Measurements from ENCODE around the gene TBX4.
A peak's percentile ranks its signal among the peaks of the same experiment; 100 is the strongest.
"Not testable (repeated sequence)": the region's sequence is repeated elsewhere in the genome, so short reads cannot be mapped to it uniquely, and the experiment has no call there.

The TBX4 gene

DNA sequence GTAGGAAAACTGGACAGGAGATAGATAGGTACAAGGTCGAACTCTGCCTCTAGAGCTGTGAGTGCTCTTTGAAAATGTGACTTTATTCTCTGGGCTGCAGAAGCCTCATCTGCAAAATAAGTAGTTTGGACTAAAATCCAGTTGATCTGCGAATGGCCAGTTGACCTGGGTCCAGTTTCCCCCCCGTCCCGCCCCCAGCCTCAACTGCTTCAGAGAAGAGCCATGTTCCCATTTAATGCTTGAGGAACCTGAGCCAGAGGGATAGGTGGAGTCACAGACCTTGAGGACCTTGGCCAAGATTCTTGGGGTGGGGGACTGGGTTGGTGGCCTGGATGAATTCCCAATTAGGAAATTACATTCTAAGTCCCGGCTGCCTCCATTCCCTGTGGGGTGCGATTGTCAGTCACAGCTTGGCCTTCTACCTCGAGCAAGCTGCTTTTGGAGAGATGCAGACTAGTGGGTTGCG is 38.5 kb upstream of the TBX4 start:
- no peak for FAIRE-seq

DNA sequence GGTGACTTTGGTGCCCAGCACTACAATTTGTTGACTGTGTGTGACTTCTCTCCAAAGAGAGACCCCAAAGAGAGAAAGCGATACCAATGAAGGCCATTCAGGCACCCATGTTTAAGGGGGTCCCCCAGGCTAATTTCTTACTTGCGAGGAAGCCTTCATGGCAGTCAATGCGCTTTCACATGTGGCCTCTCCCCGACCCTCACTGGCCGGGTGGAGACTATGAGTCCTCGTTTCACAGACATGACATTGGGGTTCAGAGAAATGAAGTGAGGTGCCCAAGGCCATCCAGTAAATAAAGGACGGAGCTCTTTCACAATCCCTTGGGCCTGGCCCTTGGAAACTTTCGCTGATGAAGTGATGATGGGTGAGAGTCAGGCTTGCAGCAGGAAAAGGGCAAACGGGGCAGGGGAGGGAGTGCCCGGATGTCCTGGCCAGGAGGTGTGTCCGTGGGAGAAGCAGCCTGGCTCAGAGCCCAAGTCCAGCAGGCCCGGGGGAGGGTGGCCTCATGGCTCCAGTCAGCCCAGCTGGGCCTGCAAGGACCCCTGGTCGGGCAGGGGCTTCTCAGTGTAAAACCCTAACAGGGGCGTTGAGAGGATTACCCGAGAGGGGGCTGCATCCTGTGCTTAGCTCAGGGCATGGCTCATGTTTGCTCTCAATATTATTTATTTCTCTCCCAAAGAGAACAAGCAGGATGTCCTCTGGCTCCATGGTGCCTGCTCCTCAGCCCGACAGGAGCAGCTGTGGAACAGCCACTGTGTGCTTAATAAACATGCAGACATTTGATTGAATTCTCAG is 37.9 kb upstream of the TBX4 start:
- FAIRE-seq = no peak

DNA sequence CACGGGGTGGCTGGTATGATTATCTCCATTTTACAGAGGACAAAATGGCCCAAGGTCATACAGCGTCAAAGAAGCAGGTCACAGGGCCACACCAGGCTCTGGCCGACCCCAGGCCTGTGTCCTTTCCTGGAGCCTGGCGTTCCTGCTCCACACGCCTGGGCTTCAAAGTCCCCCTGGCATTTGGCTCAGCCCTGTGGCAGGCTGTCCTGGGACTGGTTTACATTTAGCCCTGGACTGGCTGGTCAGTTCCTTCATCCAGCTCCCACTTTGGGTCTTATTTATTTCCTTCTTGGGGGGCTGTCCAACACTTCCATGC is 37.3 kb upstream of the TBX4 start:
- no peak for FAIRE-seq

DNA sequence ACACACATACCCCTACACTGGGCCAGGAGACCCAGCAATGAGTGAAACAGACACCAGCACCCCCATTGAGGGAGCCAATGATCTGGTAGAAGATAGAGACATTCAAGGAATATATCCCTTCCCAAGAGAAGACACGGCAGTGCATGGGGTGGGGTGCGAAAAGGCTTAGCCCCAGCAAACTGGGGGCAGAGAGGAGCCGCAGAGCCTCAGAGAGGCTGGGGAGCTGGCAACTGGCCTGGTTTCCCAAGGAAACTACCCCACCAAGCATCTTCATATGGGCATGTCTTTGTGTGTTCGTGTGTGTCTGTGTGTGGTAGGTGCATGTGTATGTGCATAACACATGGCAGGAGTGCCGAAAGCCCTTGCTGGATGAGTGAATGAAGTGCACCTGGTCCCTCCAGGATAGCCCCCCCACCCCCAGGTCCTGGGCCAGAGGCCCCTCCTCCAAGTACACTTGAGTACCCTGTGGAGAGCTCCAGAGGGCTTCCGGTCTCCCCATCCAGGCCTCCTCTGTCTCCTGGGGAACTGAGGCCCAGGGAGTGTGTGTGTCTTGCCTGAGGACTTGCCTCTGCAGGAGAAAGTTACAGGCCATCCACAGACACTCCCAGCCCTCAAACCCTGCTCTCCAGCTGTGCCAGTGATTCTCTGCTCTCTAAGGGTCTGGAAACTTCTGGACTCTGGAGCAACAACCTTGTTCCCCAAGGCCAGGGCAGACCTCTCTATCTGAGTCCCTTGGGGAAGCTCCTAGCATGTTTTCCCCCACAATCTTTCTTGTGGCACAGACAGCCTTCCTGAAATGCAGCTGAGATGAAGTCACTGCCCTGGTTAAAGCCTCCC is 36.6 kb upstream of the TBX4 start:
- no peak for FAIRE-seq

DNA sequence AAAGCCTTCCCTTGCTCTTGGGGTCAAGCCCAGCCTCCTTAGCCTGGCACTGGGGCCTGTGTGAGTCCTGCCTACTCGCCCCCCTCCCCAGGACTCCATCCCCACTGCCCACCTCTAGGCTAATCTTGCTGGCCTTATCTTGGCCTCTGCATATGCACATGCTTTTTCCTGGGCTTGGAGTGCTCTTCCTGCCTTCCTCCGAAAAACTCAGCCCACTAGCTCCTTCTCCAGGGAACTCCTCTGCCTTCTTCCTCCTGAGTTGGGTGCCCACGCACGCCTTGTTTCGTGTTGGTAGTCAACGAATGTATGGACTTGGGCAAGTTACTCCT is 36.0 kb upstream of the TBX4 start:
- FAIRE-seq = no peak

DNA sequence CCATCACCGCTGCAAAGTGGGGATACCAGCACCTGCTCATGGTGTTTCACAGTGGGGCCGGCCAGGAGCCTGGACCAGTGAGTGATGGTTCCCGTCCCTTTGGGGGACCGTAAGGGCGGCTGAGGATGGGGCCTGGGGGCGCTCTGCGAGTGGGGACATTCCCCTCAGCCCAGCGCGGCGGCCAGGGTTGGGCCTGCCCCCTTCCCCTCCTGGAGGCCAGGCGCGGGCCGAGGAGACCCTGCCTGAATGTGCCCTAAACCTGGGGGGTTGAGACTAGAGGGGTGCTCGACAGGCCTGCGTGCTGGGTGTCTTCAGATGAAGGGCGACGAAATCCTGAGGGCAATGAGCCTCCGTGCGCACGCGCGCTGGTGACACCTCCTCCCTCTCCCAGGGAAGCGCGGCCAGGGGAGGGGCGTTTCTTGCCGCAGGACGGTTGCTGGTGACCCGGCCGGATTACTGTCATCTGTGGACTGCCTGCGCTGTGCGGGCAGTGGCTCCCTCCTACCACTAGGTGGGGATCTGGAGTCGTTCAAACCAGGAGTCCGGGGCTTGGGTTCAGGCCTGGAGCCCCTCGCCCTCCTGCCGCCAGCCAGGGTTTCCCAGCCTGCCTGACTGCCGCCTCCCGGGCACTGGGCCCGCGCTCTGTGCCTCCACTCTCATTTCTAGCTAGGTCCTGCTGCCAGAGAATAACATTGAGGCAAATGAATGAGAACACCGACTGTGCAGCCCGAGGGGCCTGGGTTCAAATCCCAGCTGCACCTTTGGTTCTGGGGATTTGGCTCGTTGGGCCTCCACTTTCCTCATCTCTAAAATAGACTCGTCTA is 35.5 kb upstream of the TBX4 start:
- peak; percentile 87 for FAIRE-seq

DNA sequence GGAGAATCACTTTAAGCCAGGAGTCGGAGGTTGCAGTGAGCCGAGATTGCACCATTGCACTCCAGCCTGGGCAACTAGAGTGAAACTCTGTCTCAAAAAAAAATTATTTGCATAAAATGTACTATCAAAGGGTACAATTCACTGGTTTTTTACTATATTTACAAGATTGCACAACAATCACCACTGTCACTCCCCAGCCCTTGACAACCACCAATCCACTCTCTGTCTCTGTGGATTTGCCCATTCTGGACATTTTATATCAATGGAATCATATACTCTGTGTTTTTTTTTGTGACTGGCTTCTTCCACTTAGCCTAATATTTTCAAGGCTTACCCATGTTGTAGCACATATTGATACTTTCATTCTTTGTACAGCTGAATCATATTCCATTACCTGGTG is 33.8 kb upstream of the TBX4 start:
- no peak for FAIRE-seq

DNA sequence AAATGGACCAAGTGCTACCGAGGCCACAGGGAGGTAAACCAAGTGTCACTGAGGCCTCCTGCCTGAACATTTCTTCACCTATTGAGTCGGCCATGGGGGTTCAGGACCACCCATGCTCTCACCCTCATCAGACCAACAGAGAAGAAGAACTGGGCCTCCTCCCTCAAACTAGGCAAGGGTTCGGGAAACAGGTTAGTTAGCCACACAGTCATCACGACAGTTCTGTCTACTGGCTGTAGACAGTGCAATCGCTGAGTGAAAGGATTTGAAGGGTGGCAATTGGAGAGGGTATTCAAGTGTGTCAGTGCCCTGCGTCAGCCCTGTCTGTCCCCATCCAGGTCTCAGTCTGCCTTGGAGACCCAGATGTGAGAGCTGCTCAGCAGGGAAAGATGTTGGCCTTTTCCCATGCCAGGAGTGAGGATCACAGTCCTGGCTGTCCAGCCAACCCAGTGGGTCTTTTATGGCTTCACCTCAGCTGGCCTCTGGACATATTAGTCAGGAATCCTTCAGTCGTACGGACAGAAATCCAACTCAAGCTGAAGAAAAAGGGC is 32.7 kb upstream of the TBX4 start:
- FAIRE-seq = no peak

DNA sequence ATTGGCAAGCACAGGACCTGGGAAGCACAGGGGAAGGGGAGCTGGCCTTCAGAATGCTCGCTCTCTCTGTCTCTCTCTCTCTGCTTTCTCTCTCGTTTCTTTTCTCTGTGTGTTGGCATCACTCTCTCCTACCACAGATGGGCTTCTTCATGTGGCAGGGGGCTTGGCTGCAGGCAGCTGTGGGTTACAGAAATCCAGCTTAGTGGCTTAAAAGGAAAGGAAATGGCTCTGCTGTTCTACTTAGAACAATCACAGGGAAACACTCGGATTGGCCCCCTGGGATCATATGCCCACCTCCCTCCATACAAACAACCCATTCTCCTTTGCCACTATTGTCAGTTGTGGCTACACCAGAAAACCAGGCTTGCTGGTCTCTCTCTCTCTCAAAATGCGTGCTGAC is 32.2 kb upstream of the TBX4 start:
- FAIRE-seq = no peak

DNA sequence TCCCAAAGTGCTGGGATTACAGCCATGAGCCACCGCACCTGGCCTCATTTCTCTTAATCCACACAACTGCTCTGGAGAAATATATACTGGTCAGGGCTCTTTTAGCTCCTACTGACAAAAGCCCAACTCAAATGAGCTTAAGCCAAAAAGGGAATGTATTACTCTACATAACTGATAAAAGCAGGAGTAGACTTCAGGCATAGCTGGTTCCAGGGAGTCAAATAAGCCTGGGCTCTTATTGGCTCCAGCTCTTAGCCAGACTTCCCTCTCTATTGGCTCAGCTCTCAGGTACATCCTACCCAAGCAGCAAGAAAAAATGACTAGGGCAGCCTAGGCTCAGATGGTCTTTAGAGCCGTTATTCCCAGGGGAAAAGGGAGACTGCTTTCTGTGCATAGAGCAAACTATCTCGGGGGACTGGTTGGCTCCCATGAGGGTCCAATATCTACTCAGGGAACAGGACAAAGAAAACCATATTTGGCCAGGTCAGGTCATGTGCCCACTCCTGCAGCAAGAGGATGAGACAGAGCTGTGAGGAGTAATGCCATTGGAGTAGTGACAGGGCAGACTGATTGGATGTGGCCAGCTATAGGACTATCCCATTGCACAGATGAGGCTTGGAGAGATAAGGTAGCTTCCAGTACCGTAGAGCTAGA is 31.4 kb upstream of the TBX4 start:
- FAIRE-seq = no peak

DNA sequence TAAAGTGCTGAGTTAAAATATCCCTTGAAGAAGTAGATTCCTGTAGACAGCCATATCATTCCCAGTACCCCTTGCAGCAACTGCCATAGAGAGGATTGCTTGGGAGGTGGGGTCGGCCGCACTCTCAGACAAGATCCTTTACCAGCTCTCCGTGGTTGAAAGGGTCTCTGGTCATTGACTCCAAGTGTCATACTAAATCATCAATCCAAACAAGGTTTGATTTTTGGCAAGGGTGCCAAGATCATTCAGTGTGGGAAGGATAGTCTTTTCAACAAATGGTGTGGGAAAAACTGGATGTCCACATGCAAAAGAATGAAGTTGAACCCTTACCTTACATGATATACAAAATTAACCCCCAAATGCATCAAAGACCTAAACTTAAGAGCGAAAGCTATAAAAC is 30.8 kb upstream of the TBX4 start:
- no peak for FAIRE-seq

DNA sequence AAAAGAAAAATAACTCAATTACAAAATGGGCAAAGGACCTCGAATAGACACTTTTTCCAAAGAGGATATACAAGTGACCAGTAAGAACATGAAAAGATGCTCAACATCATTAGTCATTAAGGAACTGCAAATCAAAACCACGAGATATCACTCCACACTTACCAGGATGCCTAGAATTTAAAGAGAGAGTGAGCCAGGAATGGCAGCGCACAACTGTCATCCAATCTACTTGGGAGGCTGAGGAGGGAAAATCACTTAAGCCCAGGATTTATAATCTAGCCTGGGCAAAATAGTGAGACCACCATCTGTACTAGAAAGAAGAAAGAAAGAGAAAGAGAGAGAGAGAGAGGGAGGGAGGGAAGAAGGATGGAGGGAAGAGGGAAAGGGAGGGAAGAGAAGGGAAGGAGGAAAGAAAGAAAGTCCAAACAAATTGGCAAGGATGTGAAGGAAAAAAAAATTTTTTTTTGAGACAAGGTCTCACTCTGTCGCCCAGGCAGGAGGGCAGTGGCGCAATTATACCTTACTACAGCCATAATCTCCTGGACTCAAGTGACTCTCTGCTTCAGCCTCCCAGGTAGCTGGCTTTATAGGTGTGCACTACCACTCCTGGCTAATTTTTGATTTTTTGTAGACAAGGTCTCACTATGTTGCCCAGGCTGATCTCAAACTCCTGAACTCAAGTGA is 30.0 kb upstream of the TBX4 start:
- FAIRE-seq = no peak

DNA sequence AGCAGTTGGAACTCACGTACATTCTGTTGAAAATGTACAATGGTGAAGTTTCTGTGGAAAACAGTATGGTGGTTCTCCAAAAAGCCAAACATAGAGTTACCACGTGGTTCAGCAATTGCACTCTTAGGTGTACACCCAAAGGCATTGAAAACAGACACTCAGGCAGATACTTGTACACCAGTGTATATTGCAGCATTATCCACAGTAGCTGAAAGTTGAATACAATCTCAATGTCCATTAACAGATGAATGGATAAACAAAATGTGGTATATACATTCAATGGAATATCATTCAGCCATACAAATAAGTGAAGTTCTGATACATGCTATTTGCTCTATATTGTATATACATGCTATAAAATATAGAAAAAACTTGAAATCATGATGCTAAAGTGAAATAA is 29.4 kb upstream of the TBX4 start:
- FAIRE-seq = no peak

DNA sequence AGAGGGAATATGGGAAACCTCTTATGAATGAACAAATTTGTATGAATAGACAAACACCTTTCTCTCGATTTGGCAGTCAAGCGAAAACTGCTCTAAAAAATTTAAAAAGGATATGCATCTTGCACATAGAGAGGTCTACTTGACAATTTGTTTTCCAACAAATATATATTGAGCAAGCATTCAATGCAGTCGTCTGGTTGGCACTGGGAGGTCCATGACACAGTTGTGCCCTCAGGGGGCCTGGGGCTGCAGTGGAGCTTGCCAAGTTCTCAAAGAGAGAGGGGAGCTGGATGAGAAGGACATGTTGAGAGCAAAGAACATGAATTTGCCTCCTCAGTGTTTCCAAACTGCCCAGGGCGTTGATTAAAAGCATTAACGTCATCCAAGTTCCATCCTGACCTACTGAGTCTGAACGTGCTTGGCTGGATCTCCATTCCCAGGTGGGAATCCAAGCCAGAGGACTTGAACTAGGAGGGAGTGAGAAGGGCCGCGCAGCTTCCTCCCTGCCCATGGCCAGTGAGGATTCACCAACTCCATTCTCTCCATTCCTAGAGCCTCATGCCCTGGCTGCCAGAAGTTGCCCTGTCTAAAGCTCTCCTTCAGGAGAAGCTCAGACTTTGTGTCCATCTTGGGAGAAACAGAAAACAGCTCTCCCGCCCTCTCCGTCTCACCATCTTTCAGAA is 28.1 kb upstream of the TBX4 start:
- no peak for FAIRE-seq

DNA sequence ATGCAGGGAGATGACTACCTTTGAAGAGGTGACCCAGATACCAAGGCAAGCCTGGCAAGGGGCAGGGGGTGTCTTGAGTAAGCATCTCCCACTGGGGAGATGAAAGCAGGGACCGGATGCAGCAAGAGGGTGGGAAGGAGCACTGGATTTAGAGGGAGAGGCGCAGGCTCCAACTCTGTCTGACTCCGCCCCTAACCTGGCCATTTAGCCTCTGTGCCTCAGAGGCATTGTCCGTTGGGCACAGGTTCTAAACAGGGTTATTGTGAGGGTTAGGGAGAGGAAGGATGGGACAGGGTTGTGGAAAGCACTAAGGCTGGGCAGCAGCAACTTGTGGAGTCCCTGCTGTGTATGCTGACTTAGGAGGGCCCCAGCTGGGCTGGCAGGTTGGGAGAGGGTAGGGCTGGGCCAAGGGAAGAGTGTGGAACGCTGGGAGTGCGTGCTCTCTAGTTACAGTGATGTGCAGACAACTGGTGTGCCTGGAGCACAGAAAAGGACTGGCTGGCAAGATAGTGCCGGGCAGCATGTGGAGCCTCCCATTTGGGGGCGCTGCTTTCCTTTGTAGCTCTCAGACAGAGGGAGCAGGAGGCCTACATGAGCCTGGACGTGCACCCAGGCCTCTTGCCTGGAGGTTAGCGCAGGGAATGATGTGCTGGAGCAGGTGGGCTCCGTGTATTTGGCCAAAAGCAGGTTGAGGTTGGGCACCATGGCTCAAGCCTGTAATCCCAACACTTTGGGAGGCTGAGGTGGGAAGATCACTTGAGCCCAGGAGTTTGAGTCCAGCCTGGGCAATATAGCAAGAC is 26.3 kb upstream of the TBX4 start:
- no peak for FAIRE-seq

DNA sequence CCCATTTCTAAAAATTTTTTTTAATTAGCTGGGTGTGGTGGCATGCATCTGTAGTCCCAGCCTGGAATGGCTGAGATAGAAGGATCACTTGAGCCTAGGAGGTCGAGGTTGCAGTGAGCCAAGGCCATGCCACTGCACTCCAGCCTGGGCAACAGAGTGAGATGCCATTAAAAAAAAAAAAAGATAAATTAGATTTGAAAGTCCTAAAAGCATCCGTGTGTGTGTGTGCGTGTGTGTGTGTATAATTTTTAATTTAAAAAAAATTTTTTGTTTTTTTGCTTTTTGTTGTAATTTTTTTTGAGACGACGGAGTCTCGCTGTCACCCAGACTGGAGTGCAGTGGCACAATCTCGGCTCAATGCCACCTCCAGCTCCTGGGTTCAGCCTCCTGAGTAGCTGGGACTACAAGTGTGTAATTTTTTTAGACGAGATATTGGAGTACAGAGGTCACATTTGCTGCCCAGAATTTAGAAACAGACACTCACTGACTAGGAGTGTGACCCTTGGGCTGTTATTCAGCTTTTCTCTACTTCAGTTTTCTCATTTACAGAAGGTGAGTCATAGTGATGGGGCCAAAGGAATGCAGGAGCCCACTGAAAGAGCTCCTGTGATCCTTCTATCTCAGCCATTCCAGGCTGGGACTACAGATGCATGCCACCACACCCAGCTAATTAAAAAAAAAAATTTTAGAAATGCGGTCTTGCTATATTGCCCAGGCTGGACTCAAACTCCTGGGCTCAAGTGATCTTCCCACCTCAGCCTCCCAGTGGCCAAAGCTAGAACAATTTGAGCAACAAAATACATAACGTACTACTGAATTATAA is 25.5 kb upstream of the TBX4 start:
- FAIRE-seq = no peak

DNA sequence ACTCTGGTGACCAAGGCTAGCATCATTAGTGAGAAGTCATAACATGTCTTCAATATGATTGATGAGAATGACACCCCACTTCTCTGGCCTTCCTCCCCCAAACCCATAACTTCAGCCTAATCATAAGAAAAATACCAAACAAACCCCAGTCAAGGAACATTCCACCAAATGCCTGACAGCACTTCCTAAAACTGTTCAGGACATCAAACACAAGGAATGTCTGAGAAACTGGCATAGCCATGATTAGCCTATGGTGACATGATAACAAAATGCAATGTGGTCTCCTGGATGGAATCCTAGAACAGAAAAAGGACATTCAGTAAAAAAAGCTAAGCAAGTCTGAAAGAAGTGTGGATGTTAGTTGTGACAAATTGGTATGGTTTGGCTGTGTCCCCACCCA is 24.7 kb upstream of the TBX4 start:
- FAIRE-seq = no peak

DNA sequence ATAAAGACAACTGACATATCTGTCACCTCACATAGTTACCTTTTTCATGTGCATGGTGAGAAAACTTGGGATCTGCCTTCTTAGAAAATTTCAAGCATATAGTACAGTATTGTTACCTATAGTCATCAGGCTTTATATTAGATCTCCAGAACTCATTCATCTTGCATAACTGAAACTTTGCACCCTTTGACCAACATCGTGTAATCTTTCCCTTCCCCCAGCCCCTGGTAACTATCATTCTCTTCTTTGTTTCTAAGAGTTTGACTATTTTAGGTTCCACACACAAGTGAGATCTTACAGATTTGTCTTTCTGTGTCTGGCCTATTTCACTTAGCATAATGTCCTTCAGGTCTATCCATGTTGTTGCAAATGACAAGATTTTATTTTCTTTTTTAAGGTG is 22.9 kb upstream of the TBX4 start:
- no peak for FAIRE-seq

DNA sequence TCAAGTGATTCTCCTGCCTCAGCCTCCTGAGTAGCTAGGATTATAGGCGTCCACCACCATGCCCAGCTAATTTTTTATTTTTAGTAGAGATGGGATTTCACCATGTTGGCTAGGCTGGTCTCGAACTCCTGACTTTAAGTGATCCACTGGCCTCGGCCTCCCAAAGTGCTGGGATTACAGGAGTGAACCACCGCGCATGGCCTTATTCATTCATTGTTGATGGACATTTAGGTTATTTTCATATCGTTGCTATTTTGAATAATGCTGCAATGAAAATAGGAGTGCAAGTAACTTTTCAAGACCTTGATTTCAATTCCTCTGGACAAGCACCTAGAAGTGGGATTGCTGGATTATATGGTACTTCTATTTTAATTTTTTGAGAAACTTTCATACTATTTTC is 22.4 kb upstream of the TBX4 start:
- FAIRE-seq = not testable (repeated sequence)

All from A204.1 (cell line).